Activated naive CD4-positive, alpha-beta T cell treated with anti-CD3 and anti-CD28 coated beads for 36 hours (primary cell): ENCODE results near the gene LRRC45. TPM values are rescaled to one million over a fixed set of nuclear protein-coding genes. Genes with fewer than 3 reads are reported as not detected.

ENCODE experiments used
- CTCF ChIA-PET: fragments of 350-600 bp; sonication (Branson Sonifier 250); formaldehyde crosslinking; loops from one replicate; lab custom pipeline; 2021; ENCODE audit warnings: antibody characterized with exemption; lab: Charles Lee
- DNase-seq: peaks from one replicate; pipeline ENCODE4 v3.0.0-alpha.2; 2020
- H3K27ac Mint-ChIP-seq: one replicate; pipeline ENCODE4 v1.8.0; 2021; ENCODE audit warnings: mild to moderate bottlenecking, mixed read lengths
- H3K27me3 Mint-ChIP-seq: one replicate; pipeline ENCODE4 v1.8.0; 2021; ENCODE audit warnings: low read depth, mixed read lengths
- H3K36me3 Mint-ChIP-seq: one replicate; pipeline ENCODE4 v1.8.0; 2021; ENCODE audit warnings: low read depth, mixed read lengths
- H3K4me1 Mint-ChIP-seq: one replicate; pipeline ENCODE4 v1.8.0; 2021; ENCODE audit warnings: low read depth, mixed read lengths
- H3K4me3 Mint-ChIP-seq: one replicate; pipeline ENCODE4 v1.8.0; 2021; ENCODE audit warnings: mild to moderate bottlenecking, moderate library complexity, mixed read lengths
- H3K9me3 Mint-ChIP-seq: one replicate; pipeline ENCODE4 v1.8.0; 2021; ENCODE audit warnings: mixed read lengths
- intact Hi-C: fragments of 100-400 bp; cut with micrococcal nuclease; formaldehyde crosslinking; loops from one replicate; pipeline ENCODE4 v1.15.1; 2023
- total RNA-seq, 2 experiments: library from RNA; stranded (reverse); gene quantifications; one replicate each; pipeline ENCODE4 v1.2.3, GENCODE V29; 2021

Gene LRRC45
- total RNA-seq, 2 experiments from 2014 or later = 12.0 to 12.5 TPM

DNA sequence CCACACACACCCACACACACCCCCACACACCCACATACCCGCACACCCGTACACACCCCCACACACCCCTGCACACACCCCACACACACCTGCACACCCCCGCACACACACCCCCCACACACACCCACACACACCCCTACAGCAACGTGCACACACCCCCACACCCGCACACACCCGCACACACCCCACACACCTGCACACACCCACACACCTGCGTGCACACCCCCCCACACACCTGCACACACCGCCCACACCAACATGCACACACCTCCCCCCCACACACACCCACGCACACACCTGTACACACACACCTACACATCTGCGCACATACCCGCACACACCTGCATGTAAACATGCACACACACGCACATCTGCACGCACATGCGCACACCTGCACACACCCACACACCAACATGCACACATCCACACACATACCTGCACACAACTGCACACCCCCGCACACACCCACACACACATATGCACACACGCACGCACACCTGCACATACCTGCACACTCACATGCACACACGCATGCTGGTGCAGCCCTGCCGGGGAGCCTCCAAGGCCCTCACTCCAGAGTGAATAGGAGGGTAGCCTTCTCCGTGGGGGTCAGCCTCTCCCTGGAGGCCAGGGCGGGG, 38.2 kb upstream of the LRRC45 start:
- Mint-ChIP-seq H3K27me3 (no peaks in the 10 kb centered on the region), H3K36me3 (peaks cover 10% of the 10 kb centered on the region), H3K9me3 (no peaks in the 10 kb centered on the region), H3K4me1 (peaks cover 14% of the 10 kb centered on the region), H3K27ac (no peak overlapping the region), H3K4me3 (no peak overlapping the region)
- intact Hi-C loops = no loop called here
- CTCF ChIA-PET = no interaction called here
- DNase-seq = no peak

- H3K36me3 Mint-ChIP-seq = peaks cover 8% of the 10 kb centered on the region
- no peak overlapping the region for H3K4me3 Mint-ChIP-seq
- intact Hi-C loops = no loop called here
- H3K27ac Mint-ChIP-seq = no peak overlapping the region
- H3K27me3 Mint-ChIP-seq = no peaks in the 10 kb centered on the region
- peaks cover 9% of the 10 kb centered on the region for H3K4me1 Mint-ChIP-seq
- CTCF ChIA-PET = no interaction called here
- no peak for DNase-seq
- H3K9me3 Mint-ChIP-seq = no peaks in the 10 kb centered on the region
These were observed 36.5 kb upstream of the LRRC45 start for GRCh38 chr17:81986606-81987005.

DNA sequence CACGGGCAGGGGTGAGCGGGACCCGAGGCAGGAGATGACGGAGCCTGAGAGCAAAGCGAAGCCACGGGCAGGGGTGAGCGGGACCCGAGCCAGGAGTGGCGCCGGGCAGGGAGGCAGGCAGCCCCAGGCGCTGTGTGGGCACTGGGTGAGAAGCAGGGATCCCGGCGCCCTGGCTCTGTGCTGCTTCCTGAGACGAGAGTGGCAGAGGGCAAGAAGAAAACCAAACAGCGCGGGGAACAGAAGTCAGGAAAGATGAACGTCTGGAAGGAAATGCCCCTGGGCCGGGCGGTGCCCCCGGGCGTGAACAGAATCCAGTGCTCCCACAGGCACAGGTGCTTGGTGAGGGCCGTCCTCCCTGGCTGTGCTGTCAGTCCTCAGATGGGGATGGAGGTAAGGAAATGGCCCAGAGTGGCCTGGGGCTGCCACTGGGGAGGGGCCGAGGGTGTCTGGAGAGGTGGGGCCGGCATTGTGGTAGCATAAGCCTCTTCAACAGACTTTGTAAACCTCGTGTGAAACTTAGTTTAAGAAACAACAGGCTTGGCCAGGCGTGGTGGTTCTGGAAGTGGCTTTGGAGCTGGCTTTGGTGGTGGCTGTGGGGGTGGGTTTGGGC, 35.8 kb upstream of the LRRC45 start:
- Mint-ChIP-seq H3K4me1 (peaks cover 9% of the 10 kb centered on the region), H3K36me3 (peaks cover 8% of the 10 kb centered on the region), H3K9me3 (no peaks in the 10 kb centered on the region), H3K4me3 (no peak overlapping the region), H3K27me3 (no peaks in the 10 kb centered on the region), H3K27ac (no peak overlapping the region)
- DNase-seq = no peak
- intact Hi-C loops = no loop called here
- CTCF ChIA-PET = no interaction called here

- peaks cover 4% of the 10 kb centered on the region for H3K4me1 Mint-ChIP-seq
- H3K36me3 Mint-ChIP-seq = no peaks in the 10 kb centered on the region
- H3K27ac Mint-ChIP-seq = no peak overlapping the region
- H3K9me3 Mint-ChIP-seq = no peaks in the 10 kb centered on the region
- CTCF ChIA-PET = interaction anchor here (0.6 kb wide), 1 partner anchor 36 kb away, joined by 5 read pairs; no protein-coding TSS in a partner anchor
- H3K27me3 Mint-ChIP-seq = no peaks in the 10 kb centered on the region
- intact Hi-C loops = no loop called here
- no peak for DNase-seq
- H3K4me3 Mint-ChIP-seq = no peak overlapping the region
These were observed 32.0 kb upstream of the LRRC45 start for GRCh38 chr17:81990836-81991683.

DNA sequence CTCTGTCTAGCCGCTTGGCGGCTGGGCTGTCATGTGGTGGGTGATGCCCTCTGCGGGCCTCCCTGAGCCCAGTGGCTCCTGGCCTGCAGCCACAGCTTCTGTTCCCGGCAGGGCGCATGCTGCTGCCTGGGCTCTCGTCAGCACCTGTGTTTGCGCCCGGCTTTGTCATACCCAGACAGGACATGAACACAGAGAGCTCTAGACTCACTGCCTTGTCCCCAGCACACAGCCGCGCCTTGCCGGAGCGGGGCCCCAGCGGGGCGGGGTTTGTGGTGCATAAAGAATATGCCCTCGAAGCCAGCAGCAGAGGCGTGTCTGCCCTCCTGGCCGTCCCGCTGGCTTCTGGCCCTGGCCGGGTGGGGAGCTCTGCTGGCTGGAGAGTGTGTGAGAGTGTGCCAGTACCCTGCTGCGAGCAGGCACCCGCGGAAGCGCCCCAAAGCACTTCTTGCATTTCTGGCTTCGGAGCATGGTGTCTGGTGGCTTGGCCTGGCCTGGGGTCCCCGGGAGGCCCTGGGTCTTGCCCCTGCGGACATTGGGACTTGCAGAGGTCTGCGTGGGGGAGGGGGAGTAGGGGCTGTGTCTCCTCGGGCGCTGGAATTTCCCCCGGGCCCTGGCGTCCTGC, 31.3 kb upstream of the LRRC45 start:
- Mint-ChIP-seq H3K4me1 (peaks cover 4% of the 10 kb centered on the region), H3K36me3 (no peaks in the 10 kb centered on the region), H3K27me3 (no peaks in the 10 kb centered on the region), H3K4me3 (no peak overlapping the region), H3K9me3 (no peaks in the 10 kb centered on the region), H3K27ac (no peak overlapping the region)
- CTCF ChIA-PET = interaction anchor here (0.9 kb wide), 1 partner anchor 31 kb away, joined by 3 read pairs; the partner anchor contains the start of gene NOTUM
- DNase-seq = no peak
- intact Hi-C loops = no loop called here

DNA sequence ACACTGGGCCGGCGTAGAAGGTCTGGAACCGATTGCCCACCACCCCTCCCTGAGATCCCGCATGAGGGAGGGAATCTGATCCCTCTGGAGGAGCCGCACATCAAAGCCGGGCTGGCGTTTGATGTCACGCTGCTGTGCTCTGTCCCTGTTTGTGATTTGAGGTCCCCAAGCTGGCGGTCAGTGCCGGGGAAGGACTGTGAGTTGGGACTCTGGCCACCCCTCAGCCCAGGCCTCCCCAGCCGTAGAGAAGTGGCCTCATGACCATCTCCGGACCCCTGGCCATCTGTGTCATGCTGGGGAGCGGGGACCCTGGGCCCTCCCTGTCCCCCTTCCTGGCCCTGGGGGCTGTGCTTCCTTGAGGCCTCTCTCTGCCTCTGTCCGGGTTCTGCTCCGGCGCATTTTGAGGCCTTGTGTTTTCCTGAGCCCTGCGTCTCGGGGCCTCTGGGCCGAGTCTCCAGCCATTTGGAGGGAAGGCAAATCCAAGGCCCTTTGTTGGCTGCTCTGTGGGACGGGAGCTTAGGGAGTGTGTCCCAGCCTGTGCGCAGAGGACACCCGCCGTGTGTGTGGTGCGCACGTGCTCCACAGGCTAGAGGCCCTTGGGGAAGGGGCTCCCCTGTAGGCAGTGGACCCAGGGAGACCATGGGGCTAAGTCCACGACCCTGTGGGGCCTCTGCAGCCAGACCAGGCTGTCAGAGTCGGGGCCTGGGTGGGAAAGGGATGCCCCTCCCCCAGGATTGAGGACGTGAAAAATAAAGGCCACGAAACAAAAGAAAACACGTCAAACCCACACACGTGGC, 30.6 kb upstream of the LRRC45 start:
- no peak for DNase-seq
- H3K4me1 Mint-ChIP-seq = peaks cover 4% of the 10 kb centered on the region
- H3K9me3 Mint-ChIP-seq = no peaks in the 10 kb centered on the region
- no peak overlapping the region for H3K4me3 Mint-ChIP-seq
- intact Hi-C loops = no loop called here
- H3K27ac Mint-ChIP-seq = no peak overlapping the region
- H3K27me3 Mint-ChIP-seq = no peaks in the 10 kb centered on the region
- H3K36me3 Mint-ChIP-seq = no peaks in the 10 kb centered on the region
- CTCF ChIA-PET = interaction anchor here (0.9 kb wide), 1 partner anchor 32 kb away, joined by 3 read pairs; the partner anchor contains the start of gene NOTUM

- Mint-ChIP-seq H3K27me3 (no peaks in the 10 kb centered on the region), H3K36me3 (no peaks in the 10 kb centered on the region), H3K4me1 (peaks cover 4% of the 10 kb centered on the region), H3K27ac (no peak overlapping the region), H3K4me3 (no peak overlapping the region), H3K9me3 (no peaks in the 10 kb centered on the region)
- intact Hi-C loops = no loop called here
- CTCF ChIA-PET = interaction anchor here (0.6 kb wide), 1 partner anchor 41 kb away, joined by 4 read pairs; no protein-coding TSS in a partner anchor
- DNase-seq = no peak
These were observed 29.1 kb upstream of the LRRC45 start for GRCh38 chr17:81993729-81994592.

DNA sequence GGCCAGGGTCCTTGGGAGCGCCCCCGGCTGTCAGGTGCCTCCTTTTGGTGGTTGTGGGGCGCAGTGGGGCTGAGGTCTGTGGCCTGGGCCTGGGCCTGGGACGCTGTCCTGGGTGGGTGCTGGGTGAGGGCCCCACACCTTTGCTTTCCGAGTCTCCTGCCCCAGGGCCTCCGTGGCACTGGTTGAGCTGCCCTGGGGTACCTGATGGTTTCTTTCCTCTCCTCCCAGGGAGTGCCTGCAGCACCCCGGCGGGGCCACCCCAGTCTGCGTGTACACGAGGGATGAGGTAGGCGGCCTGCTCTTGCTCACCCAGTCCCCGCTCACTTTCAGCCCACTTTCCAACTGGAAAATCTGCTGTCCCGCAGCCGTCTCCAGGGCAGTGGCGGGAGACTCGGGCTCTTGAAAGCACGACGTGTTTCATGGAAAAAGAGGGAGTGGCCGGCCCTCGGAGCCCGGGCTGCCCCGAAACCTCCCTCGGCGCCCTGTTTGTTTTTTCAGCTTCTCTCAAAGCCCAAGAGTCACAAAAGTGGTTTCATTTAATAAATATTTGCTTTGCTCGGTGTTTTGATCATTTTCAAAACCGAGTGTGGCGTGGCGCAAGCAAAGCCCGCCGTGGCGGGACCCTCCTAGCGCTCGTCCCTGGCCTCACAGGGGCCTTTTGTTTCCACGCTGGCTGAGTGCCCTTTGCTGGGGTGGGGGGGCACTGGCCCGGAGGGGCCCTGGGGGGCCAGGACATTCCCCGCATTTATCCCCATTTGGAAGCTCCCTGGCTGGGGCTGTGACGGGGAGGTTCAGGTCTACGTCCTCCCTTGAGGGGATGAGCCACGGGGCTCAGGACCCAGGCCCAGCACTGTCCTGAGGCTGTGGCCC, 28.3 kb upstream of the LRRC45 start:
- CTCF ChIA-PET = interaction anchor here (0.9 to 2.8 kb wide), 2 partner anchors 25 to 35 kb away, joined by 3 to 10 read pairs; no protein-coding TSS in a partner anchor
- no peak overlapping the region for H3K4me3 Mint-ChIP-seq
- no peaks in the 10 kb centered on the region for H3K27me3 Mint-ChIP-seq
- H3K27ac Mint-ChIP-seq = no peak overlapping the region
- H3K36me3 Mint-ChIP-seq = no peaks in the 10 kb centered on the region
- intact Hi-C loops = no loop called here
- no peak for DNase-seq
- peaks cover 4% of the 10 kb centered on the region for H3K4me1 Mint-ChIP-seq
- no peaks in the 10 kb centered on the region for H3K9me3 Mint-ChIP-seq

- H3K27me3 Mint-ChIP-seq = no peaks in the 10 kb centered on the region
- CTCF ChIA-PET = interaction anchor here (0.9 to 2.8 kb wide), 2 partner anchors 25 to 36 kb away, joined by 3 to 10 read pairs; no protein-coding TSS in a partner anchor
- intact Hi-C loops = no loop called here
- DNase-seq = no peak
- H3K4me3 Mint-ChIP-seq = no peak overlapping the region
- no peak overlapping the region for H3K27ac Mint-ChIP-seq
- peaks cover 2% of the 10 kb centered on the region for H3K4me1 Mint-ChIP-seq
- no peaks in the 10 kb centered on the region for H3K36me3 Mint-ChIP-seq
- no peaks in the 10 kb centered on the region for H3K9me3 Mint-ChIP-seq
These were observed 27.5 kb upstream of the LRRC45 start for GRCh38 chr17:81995463-81996231.
